Measurements from ENCODE around the gene RPL41. TPM values are rescaled to one million over a fixed set of nuclear protein-coding genes. Genes with fewer than 3 reads are reported as not detected.

Gene RPL41
- total RNA-seq, 1 experiment from 2014 or later: 5,114 TPM

- no peak for DNase-seq (ENCODE audit: extremely low read depth, low read depth)
Measured at GRCh38 chr12:56164345-56164729, 47.9 kb downstream of the RPL41 start.

GRCh38 chr12:56165369-56165768 lies 48.9 kb downstream of the RPL41 start:
- DNase-seq (ENCODE audit: extremely low read depth, low read depth): no peak

Other genes starting within 250 kb of the RPL41 start
- 33.0 and 33.1 TPM in 2 replicates for gene PYM1, start 188.7 kb upstream of the RPL41 start, total RNA-seq (2014; rRNA removed; shearing (Covaris generic))
- 14.1 and 15.5 TPM in 2 replicates for gene DGKA, start 185.5 kb upstream of the RPL41 start, total RNA-seq (2014; rRNA removed; shearing (Covaris generic))
- 0.78 and 1.3 TPM in 2 replicates for gene PMEL, start 150.6 kb upstream of the RPL41 start, total RNA-seq (2014; rRNA removed; shearing (Covaris generic))
- gene CDK2, start 149.8 kb upstream of the RPL41 start, total RNA-seq (2014; rRNA removed; shearing (Covaris generic)): 31.6 and 31.7 TPM in 2 replicates
- 37.6 and 39.4 TPM in 2 replicates for gene RAB5B, start 142.6 kb upstream of the RPL41 start, total RNA-seq (2014; rRNA removed; shearing (Covaris generic))
- gene SUOX, start 119.4 kb upstream of the RPL41 start, total RNA-seq (2014; rRNA removed; shearing (Covaris generic)): 9.7 and 10.4 TPM in 2 replicates
- 1.5 and 1.6 TPM in 2 replicates for gene IKZF4, start 95.6 kb upstream of the RPL41 start, total RNA-seq (2014; rRNA removed; shearing (Covaris generic))
- gene RPS26, start 74.7 kb upstream of the RPL41 start, total RNA-seq (2014; rRNA removed; shearing (Covaris generic)): 314 and 346 TPM in 2 replicates
- gene ERBB3, start 36.5 kb upstream of the RPL41 start, total RNA-seq (2014; rRNA removed; shearing (Covaris generic)): 0.78 and 1.1 TPM in 2 replicates
- gene PA2G4, start 12.1 kb upstream of the RPL41 start, total RNA-seq (2014; rRNA removed; shearing (Covaris generic)): 357 and 358 TPM in 2 replicates
- 4.8 and 5.3 TPM in 2 replicates for gene ZC3H10, start 1.6 kb downstream of the RPL41 start, total RNA-seq (2014; rRNA removed; shearing (Covaris generic))
- 93.2 and 108 TPM in 2 replicates for gene ESYT1, start 11.6 kb downstream of the RPL41 start, total RNA-seq (2014; rRNA removed; shearing (Covaris generic))
- gene MYL6B, start 36.0 kb downstream of the RPL41 start, total RNA-seq (2014; rRNA removed; shearing (Covaris generic)): 41.4 and 50.0 TPM in 2 replicates
- 563 and 566 TPM in 2 replicates for gene MYL6, start 41.7 kb downstream of the RPL41 start, total RNA-seq (2014; rRNA removed; shearing (Covaris generic))
- 26.2 and 28.9 TPM in 2 replicates for gene SMARCC2, start 72.8 kb downstream of the RPL41 start, total RNA-seq (2014; rRNA removed; shearing (Covaris generic))
- 92.7 and 102 TPM in 2 replicates for gene RNF41, start 105.3 kb downstream of the RPL41 start, total RNA-seq (2014; rRNA removed; shearing (Covaris generic))
- 66.3 and 72.3 TPM in 2 replicates for gene NABP2, start 107.7 kb downstream of the RPL41 start, total RNA-seq (2014; rRNA removed; shearing (Covaris generic))
- gene SLC39A5, start 113.4 kb downstream of the RPL41 start, total RNA-seq (2014; rRNA removed; shearing (Covaris generic)): 0.84 TPM in 1 of 2 replicates, not detected in the other
- 29.0 and 32.7 TPM in 2 replicates for gene ANKRD52, start 141.8 kb downstream of the RPL41 start, total RNA-seq (2014; rRNA removed; shearing (Covaris generic))
- gene COQ10A, start 150.3 kb downstream of the RPL41 start, total RNA-seq (2014; rRNA removed; shearing (Covaris generic)): 13.5 and 14.2 TPM in 2 replicates
- 141 and 153 TPM in 2 replicates for gene CS, start 183.7 kb downstream of the RPL41 start, total RNA-seq (2014; rRNA removed; shearing (Covaris generic))
- 142 and 150 TPM in 2 replicates for gene CNPY2, start 199.4 kb downstream of the RPL41 start, total RNA-seq (2014; rRNA removed; shearing (Covaris generic))
- 71.1 and 73.6 TPM in 2 replicates for gene PAN2, start 217.4 kb downstream of the RPL41 start, total RNA-seq (2014; rRNA removed; shearing (Covaris generic))
- gene IL23A, start 222.3 kb downstream of the RPL41 start, total RNA-seq (2014; rRNA removed; shearing (Covaris generic)): 0.17 TPM in 1 of 2 replicates, not detected in the other
- 20.2 and 20.6 TPM in 2 replicates for gene STAT2, start 243.5 kb downstream of the RPL41 start, total RNA-seq (2014; rRNA removed; shearing (Covaris generic))
- not detected in 2 replicates for gene APOF, start 246.2 kb downstream of the RPL41 start, total RNA-seq (2014; rRNA removed; shearing (Covaris generic))

All from NCI-H460 (cell line).